ENCODE measurements around the gene CMSS1. TPM values are rescaled to one million over a fixed set of nuclear protein-coding genes. Genes with fewer than 3 reads are reported as not detected.

Gene CMSS1
- total RNA-seq, 1 donor from 2014 or later = 9.2 TPM

- intact Hi-C loops (cut with DNase I) = loop anchor here (5.0 kb wide), 1 partner anchor 204 kb away; no protein-coding TSS in a partner anchor
- no peaks in the 10 kb centered on the region for H3K36me3 ChIP-seq
- no peak for TF ChIP-seq CTCF (IDR thresholded peaks at IDR 0.05)
- DNase-seq (ENCODE audit: low spot score in 2 of 2) = no peak
- H3K4me3 ChIP-seq = no peak overlapping the region
- H3K27ac ChIP-seq = peak overlapping the region; percentile 17 to 46
- no peaks in the 10 kb centered on the region for H3K27me3 ChIP-seq
- peaks cover 3 to 23% of the 10 kb centered on the region in 2 donors for H3K4me1 ChIP-seq
- H3K9me3 ChIP-seq = no peaks in the 10 kb centered on the region
Observed at GRCh38 chr3:99953596-99953995, 135.9 kb downstream of the CMSS1 start.

DNA sequence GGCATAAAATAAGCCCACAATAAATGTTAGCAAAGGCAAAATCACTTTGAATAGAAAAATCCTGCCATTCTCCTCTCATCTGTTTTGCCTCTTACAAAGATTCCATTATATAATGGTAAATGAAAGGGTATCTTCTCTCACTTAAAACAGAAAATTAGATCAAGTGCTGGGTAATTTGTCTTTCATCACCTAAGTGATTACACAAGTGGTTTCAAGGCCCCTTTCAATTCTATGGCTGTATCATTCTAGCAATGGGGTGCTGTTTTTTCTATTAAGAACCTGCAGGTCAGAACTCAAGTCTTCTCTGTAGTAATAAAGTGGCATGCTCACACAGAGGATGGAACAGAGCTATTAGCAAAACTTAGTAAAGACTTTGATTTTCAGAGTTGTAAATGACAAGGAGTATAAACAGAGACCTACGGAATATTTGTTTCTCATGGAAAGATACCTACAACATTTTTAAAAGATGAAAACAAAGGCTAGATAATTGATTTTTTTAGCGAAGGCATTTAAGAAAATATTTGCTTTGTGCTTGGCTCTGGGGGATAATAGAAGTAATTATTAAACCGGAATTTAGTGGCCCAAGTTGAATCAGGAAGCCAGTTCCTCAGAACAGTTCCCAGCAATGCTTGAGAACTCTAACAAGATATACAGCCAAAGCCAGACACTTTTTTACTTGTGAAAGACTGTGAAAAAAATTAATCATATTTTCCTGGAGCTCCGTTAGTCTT is 137.4 kb downstream of the CMSS1 start:
- H3K9me3 ChIP-seq = no peaks in the 10 kb centered on the region
- H3K36me3 ChIP-seq = no peaks in the 10 kb centered on the region
- peaks cover 3 to 14% of the 10 kb centered on the region in 2 donors for H3K4me1 ChIP-seq
- H3K4me3 ChIP-seq = no peak overlapping the region
- intact Hi-C loops (cut with DNase I) = loop anchor here (5.0 kb wide), 1 partner anchor 202 kb away; no protein-coding TSS in a partner anchor
- peak overlapping the region; percentile 46 to 89 for H3K27ac ChIP-seq
- TF ChIP-seq CTCF (IDR thresholded peaks at IDR 0.05) = no peak
- DNase-seq (ENCODE audit: low spot score in 2 of 2) = no peak
- no peaks in the 10 kb centered on the region for H3K27me3 ChIP-seq

GRCh38 chr3:99955773-99956562 is 138.3 kb downstream of the CMSS1 start:
- H3K27me3 ChIP-seq = no peaks in the 10 kb centered on the region
- intact Hi-C loops (cut with DNase I) = no loop called here
- peak overlapping the region; percentile 46 to 89 for H3K27ac ChIP-seq
- no peaks in the 10 kb centered on the region for H3K9me3 ChIP-seq
- DNase-seq (ENCODE audit: low spot score in 2 of 2) = no peak
- peaks cover 3 to 18% of the 10 kb centered on the region in 2 donors for H3K4me1 ChIP-seq
- no peaks in the 10 kb centered on the region for H3K36me3 ChIP-seq
- TF ChIP-seq CTCF (IDR thresholded peaks at IDR 0.05) = no peak
- no peak overlapping the region for H3K4me3 ChIP-seq

GRCh38 chr3:99957151-99957796 is 139.6 kb downstream of the CMSS1 start:
- H3K9me3 ChIP-seq = no peaks in the 10 kb centered on the region
- H3K27ac ChIP-seq = peak overlapping the region; percentile 87 to 89
- no peak overlapping the region for H3K4me3 ChIP-seq
- peaks cover 5 to 29% of the 10 kb centered on the region in 2 donors for H3K4me1 ChIP-seq
- intact Hi-C loops (cut with DNase I) = no loop called here
- H3K27me3 ChIP-seq = no peaks in the 10 kb centered on the region
- no peak for DNase-seq (ENCODE audit: low spot score in 2 of 2)
- H3K36me3 ChIP-seq = no peaks in the 10 kb centered on the region
- no peak for TF ChIP-seq CTCF (IDR thresholded peaks at IDR 0.05)

- intact Hi-C loops (cut with DNase I) = loop anchor here (2.0 kb wide), 1 partner anchor 14 kb away; no protein-coding TSS in a partner anchor
- Histone ChIP-seq H3K27me3 (no peaks in the 10 kb centered on the region), H3K4me1 (peaks cover 10 to 40% of the 10 kb centered on the region in 2 donors), H3K36me3 (no peaks in the 10 kb centered on the region), H3K27ac (peak overlapping the region; percentile 87 to 89), H3K9me3 (no peaks in the 10 kb centered on the region), H3K4me3 (no peak overlapping the region)
- no peak for DNase-seq (ENCODE audit: low spot score in 2 of 2)
- no peak for TF ChIP-seq CTCF (IDR thresholded peaks at IDR 0.05)
Observed at GRCh38 chr3:99958222-99958912, 140.7 kb downstream of the CMSS1 start.

Data from ascending aorta (tissue), 2 donors.